ENCODE data around the gene ADD2. TPM values are rescaled to one million over a fixed set of nuclear protein-coding genes. Genes with fewer than 3 reads are reported as not detected.

The ADD2 gene
- total RNA-seq, 2 experiments from 2014 or later: 4.4 to 6.4 TPM

- DNase-seq (peak; percentile 36 to 79 (median 56)), ATAC-seq (ENCODE audit: poor library complexity) (peak; percentile 73)
- peaks cover 0 to 5% of the 10 kb centered on the region in 2 experiments for H3K9me3 ChIP-seq (ENCODE audit: control insufficient read depth in 1 of 2, insufficient read depth in 1 of 2, low read length in 2 of 2)
- H3K36me3 ChIP-seq (ENCODE audit: insufficient read depth, low read length): no peaks in the 10 kb centered on the region
- intact Hi-C loops (cut with DNase I, micrococcal nuclease): loop anchor here (1.0 to 5.0 kb wide), 6 partner anchors 73 to 487 kb away; partner anchors contain the start of gene FAM136A (in 1 of the 2)
- TF ChIP-seq CTCF (IDR thresholded peaks at IDR 0.05): peak; percentile 66
- Mint-ChIP-seq H3K4me3 (peak overlapping the region; percentile 81), H3K4me1 (ENCODE audit: low read depth) (peaks cover 13% of the 10 kb centered on the region), H3K27me3 (peaks cover 71% of the 10 kb centered on the region), H3K36me3 (ENCODE audit: low read depth) (no peaks in the 10 kb centered on the region), H3K27ac (no peak overlapping the region), H3K9me3 (no peaks in the 10 kb centered on the region)
- ChIA-PET CTCF (interaction anchor here (0.6 to 2.2 kb wide), 2 partner anchors 9 to 82 kb away, joined by 4 to 5 read pairs; no protein-coding TSS in a partner anchor), POLR2A (interaction anchor here (0.8 kb wide), 1 partner anchor 82 kb away, joined by 3 read pairs; no protein-coding TSS in a partner anchor)
- peaks cover 11% of the 10 kb centered on the region for H3K4me1 ChIP-seq (ENCODE audit: insufficient read depth, low read length)
- no peak overlapping the region for H3K27ac ChIP-seq (ENCODE audit: low read depth in 1 of 2, low read length in 2 of 2)
- H3K4me3 ChIP-seq (ENCODE audit: low read length): peak overlapping the region; percentile 38
- peaks cover 31 to 53% of the 10 kb centered on the region in 2 experiments for H3K27me3 ChIP-seq (ENCODE audit: control insufficient read depth in 1 of 2, insufficient read depth in 2 of 2, low read length in 2 of 2)
These were observed 21.5 kb upstream of the ADD2 start for GRCh38 chr2:70789304-70790135.

- Histone ChIP-seq H3K4me1 (ENCODE audit: insufficient read depth, low read length) (peaks cover 10% of the 10 kb centered on the region), H3K9me3 (ENCODE audit: control insufficient read depth in 1 of 2, insufficient read depth in 1 of 2, low read length in 2 of 2) (peaks cover 0 to 4% of the 10 kb centered on the region in 2 experiments), H3K4me3 (ENCODE audit: low read length) (no peak overlapping the region), H3K27ac (ENCODE audit: low read depth in 1 of 2, low read length in 2 of 2) (no peak overlapping the region), H3K27me3 (ENCODE audit: control insufficient read depth in 1 of 2, insufficient read depth in 2 of 2, low read length in 2 of 2) (peaks cover 21 to 38% of the 10 kb centered on the region in 2 experiments), H3K36me3 (ENCODE audit: insufficient read depth, low read length) (no peaks in the 10 kb centered on the region)
- Mint-ChIP-seq H3K4me1 (ENCODE audit: low read depth) (peaks cover 13% of the 10 kb centered on the region), H3K27me3 (peaks cover 41% of the 10 kb centered on the region), H3K36me3 (ENCODE audit: low read depth) (no peaks in the 10 kb centered on the region), H3K27ac (no peak overlapping the region), H3K9me3 (no peaks in the 10 kb centered on the region), H3K4me3 (no peak overlapping the region)
- peak in 12 of 14 experiments; percentile 9 to 70 (median 36) for DNase-seq
- intact Hi-C loops (cut with DNase I, micrococcal nuclease): loop anchor here (1.0 to 5.0 kb wide), 4 partner anchors 87 to 483 kb away; partner anchors contain the start of gene FAM136A (in 1 of the 2)
- CTCF ChIA-PET: interaction anchor here (1.3 to 1.4 kb wide), 2 partner anchors 16 to 130 kb away, joined by 3 to 5 read pairs; no protein-coding TSS in a partner anchor
- TF ChIP-seq CTCF (IDR thresholded peaks at IDR 0.05): peak; percentile 54
- ATAC-seq (ENCODE audit: poor library complexity): peak; percentile 80
- POLR2A ChIA-PET: interaction anchor here (1.3 kb wide), 1 partner anchor 128 kb away, joined by 4 read pairs; no protein-coding TSS in a partner anchor
These were observed 17.3 kb upstream of the ADD2 start for GRCh38 chr2:70785137-70785911.

- no peak for ATAC-seq (ENCODE audit: poor library complexity)
- peaks cover 35% of the 10 kb centered on the region for H3K27me3 Mint-ChIP-seq
- peaks cover 7% of the 10 kb centered on the region for H3K4me1 Mint-ChIP-seq (ENCODE audit: low read depth)
- Histone ChIP-seq H3K27me3 (ENCODE audit: control insufficient read depth in 1 of 2, insufficient read depth in 2 of 2, low read length in 2 of 2) (peaks cover 12 to 28% of the 10 kb centered on the region in 2 experiments), H3K4me3 (ENCODE audit: low read length) (no peak overlapping the region), H3K9me3 (ENCODE audit: control insufficient read depth in 1 of 2, insufficient read depth in 1 of 2, low read length in 2 of 2) (no peaks in the 10 kb centered on the region), H3K4me1 (ENCODE audit: insufficient read depth, low read length) (peaks cover under 1% of the 10 kb centered on the region), H3K27ac (ENCODE audit: low read depth in 1 of 2, low read length in 2 of 2) (no peak overlapping the region), H3K36me3 (ENCODE audit: insufficient read depth, low read length) (no peaks in the 10 kb centered on the region)
- DNase-seq: no peak
- H3K4me3 Mint-ChIP-seq: no peak overlapping the region
- POLR2A ChIA-PET: no interaction called here
- no peak for TF ChIP-seq CTCF (IDR thresholded peaks at IDR 0.05)
- H3K9me3 Mint-ChIP-seq: no peaks in the 10 kb centered on the region
- CTCF ChIA-PET: interaction anchor here (1.3 kb wide), 1 partner anchor 129 kb away, joined by 5 read pairs; no protein-coding TSS in a partner anchor
- H3K27ac Mint-ChIP-seq: no peak overlapping the region
- H3K36me3 Mint-ChIP-seq (ENCODE audit: low read depth): no peaks in the 10 kb centered on the region
- intact Hi-C loops (cut with DNase I, micrococcal nuclease): no loop called here
These were observed 16.3 kb upstream of the ADD2 start for GRCh38 chr2:70784320-70784719.

All from CD4-positive, alpha-beta T cell (primary cell).